Measurements from ENCODE around the gene HSD3B7. TPM values are rescaled to one million over a fixed set of nuclear protein-coding genes. Genes with fewer than 3 reads are reported as not detected.

Gene HSD3B7
- polyA plus RNA-seq, 2 donors, result 6.6 to 12.1 TPM

GRCh38 chr16:30966033-30966619 lies 18.9 kb upstream of the HSD3B7 start:
- H3K36me3 ChIP-seq (ENCODE audit: control insufficient read depth in 2 of 2, insufficient read depth in 2 of 2, low read length in 1 of 2), result peaks cover 13 to 61% of the 10 kb centered on the region in 2 donors
- WGBS, 2 donors, result 90 to 94% methylated on average over 19 of the region's 19 CpGs

GRCh38 chr16:30967795-30968194 lies 17.2 kb upstream of the HSD3B7 start:
- peaks cover 10 to 64% of the 10 kb centered on the region in 2 donors for H3K36me3 ChIP-seq (ENCODE audit: control insufficient read depth in 2 of 2, insufficient read depth in 2 of 2, low read length in 1 of 2)

More at GRCh38 chr16:30966033-30966619, 18.9 kb upstream of the HSD3B7 start:
- H3K4me1 ChIP-seq (ENCODE audit: control insufficient read depth in 2 of 2, insufficient read depth in 2 of 2, low read length in 1 of 2), result no peaks in the 10 kb centered on the region
- no peak overlapping the region for H3K27ac ChIP-seq (ENCODE audit: low read depth in 2 of 2, low read length in 1 of 2)
- H3K4me3 ChIP-seq (ENCODE audit: low read depth in 1 of 2, low read length in 2 of 2), result no peak overlapping the region
- peaks cover 0 to 2% of the 10 kb centered on the region in 2 donors for H3K9me3 ChIP-seq (ENCODE audit: control insufficient read depth in 2 of 2, insufficient read depth in 1 of 2, low read depth in 1 of 2, low read length in 1 of 2)
- no peaks in the 10 kb centered on the region for H3K27me3 ChIP-seq (ENCODE audit: control insufficient read depth in 1 of 2, insufficient read depth in 2 of 2, low read length in 2 of 2)

GRCh38 chr16:30969246-30969842 lies 15.7 kb upstream of the HSD3B7 start:
- Histone ChIP-seq H3K27me3 (ENCODE audit: control insufficient read depth in 1 of 2, insufficient read depth in 2 of 2, low read length in 2 of 2) (no peaks in the 10 kb centered on the region), H3K9me3 (ENCODE audit: control insufficient read depth in 2 of 2, insufficient read depth in 1 of 2, low read depth in 1 of 2, low read length in 1 of 2) (peaks cover 0 to 2% of the 10 kb centered on the region in 2 donors), H3K4me1 (ENCODE audit: control insufficient read depth in 2 of 2, insufficient read depth in 2 of 2, low read length in 1 of 2) (no peaks in the 10 kb centered on the region), H3K4me3 (ENCODE audit: low read depth in 1 of 2, low read length in 2 of 2) (no peak overlapping the region), H3K27ac (ENCODE audit: low read depth in 2 of 2, low read length in 1 of 2) (no peak overlapping the region), H3K36me3 (ENCODE audit: control insufficient read depth in 2 of 2, insufficient read depth in 2 of 2, low read length in 1 of 2) (peaks cover 11 to 58% of the 10 kb centered on the region in 2 donors)
- 96 to 98% methylated on average over 19 of the region's 19 CpGs for WGBS, 2 donors

More at GRCh38 chr16:30967795-30968194, 17.2 kb upstream of the HSD3B7 start:
- no peak overlapping the region for H3K27ac ChIP-seq (ENCODE audit: low read depth in 2 of 2, low read length in 1 of 2)
- no peaks in the 10 kb centered on the region for H3K4me1 ChIP-seq (ENCODE audit: control insufficient read depth in 2 of 2, insufficient read depth in 2 of 2, low read length in 1 of 2)
- WGBS, 2 donors, result 86 to 90% methylated on average over 4 of the region's 4 CpGs
- H3K4me3 ChIP-seq (ENCODE audit: low read depth in 1 of 2, low read length in 2 of 2), result no peak overlapping the region
- peaks cover 0 to 2% of the 10 kb centered on the region in 2 donors for H3K9me3 ChIP-seq (ENCODE audit: control insufficient read depth in 2 of 2, insufficient read depth in 1 of 2, low read depth in 1 of 2, low read length in 1 of 2)
- H3K27me3 ChIP-seq (ENCODE audit: control insufficient read depth in 1 of 2, insufficient read depth in 2 of 2, low read length in 2 of 2), result no peaks in the 10 kb centered on the region

- no peaks in the 10 kb centered on the region for H3K27me3 ChIP-seq (ENCODE audit: control insufficient read depth in 1 of 2, insufficient read depth in 2 of 2, low read length in 2 of 2)
- H3K4me1 ChIP-seq (ENCODE audit: control insufficient read depth in 2 of 2, insufficient read depth in 2 of 2, low read length in 1 of 2), result no peaks in the 10 kb centered on the region
- H3K9me3 ChIP-seq (ENCODE audit: control insufficient read depth in 2 of 2, insufficient read depth in 1 of 2, low read depth in 1 of 2, low read length in 1 of 2), result no peaks in the 10 kb centered on the region
- H3K4me3 ChIP-seq (ENCODE audit: low read depth in 1 of 2, low read length in 2 of 2), result no peak overlapping the region
- 92 to 95% methylated on average over 12 to 14 of the region's 14 CpGs for WGBS, 2 donors
- no peak overlapping the region for H3K27ac ChIP-seq (ENCODE audit: low read depth in 2 of 2, low read length in 1 of 2)
- H3K36me3 ChIP-seq (ENCODE audit: control insufficient read depth in 2 of 2, insufficient read depth in 2 of 2, low read length in 1 of 2), result peaks cover 12 to 51% of the 10 kb centered on the region in 2 donors
Observed at GRCh38 chr16:30971298-30971697, 13.7 kb upstream of the HSD3B7 start.

GRCh38 chr16:30972872-30973271 lies 12.1 kb upstream of the HSD3B7 start:
- Histone ChIP-seq H3K9me3 (ENCODE audit: control insufficient read depth in 2 of 2, insufficient read depth in 1 of 2, low read depth in 1 of 2, low read length in 1 of 2) (no peaks in the 10 kb centered on the region), H3K27ac (ENCODE audit: low read depth in 2 of 2, low read length in 1 of 2) (no peak overlapping the region), H3K4me1 (ENCODE audit: control insufficient read depth in 2 of 2, insufficient read depth in 2 of 2, low read length in 1 of 2) (no peaks in the 10 kb centered on the region), H3K36me3 (ENCODE audit: control insufficient read depth in 2 of 2, insufficient read depth in 2 of 2, low read length in 1 of 2) (peaks cover 16 to 48% of the 10 kb centered on the region in 2 donors), H3K4me3 (ENCODE audit: low read depth in 1 of 2, low read length in 2 of 2) (no peak overlapping the region), H3K27me3 (ENCODE audit: control insufficient read depth in 1 of 2, insufficient read depth in 2 of 2, low read length in 2 of 2) (no peaks in the 10 kb centered on the region)
- WGBS, 2 donors, result 80 to 89% methylated on average over 7 of the region's 7 CpGs

- Histone ChIP-seq H3K9me3 (ENCODE audit: control insufficient read depth in 2 of 2, insufficient read depth in 1 of 2, low read depth in 1 of 2, low read length in 1 of 2) (no peaks in the 10 kb centered on the region), H3K27ac (ENCODE audit: low read depth in 2 of 2, low read length in 1 of 2) (no peak overlapping the region), H3K4me1 (ENCODE audit: control insufficient read depth in 2 of 2, insufficient read depth in 2 of 2, low read length in 1 of 2) (no peaks in the 10 kb centered on the region), H3K36me3 (ENCODE audit: control insufficient read depth in 2 of 2, insufficient read depth in 2 of 2, low read length in 1 of 2) (peaks cover 16 to 52% of the 10 kb centered on the region in 2 donors), H3K27me3 (ENCODE audit: control insufficient read depth in 1 of 2, insufficient read depth in 2 of 2, low read length in 2 of 2) (no peaks in the 10 kb centered on the region), H3K4me3 (ENCODE audit: low read depth in 1 of 2, low read length in 2 of 2) (no peak overlapping the region)
- WGBS, 2 donors, result 96 to 97% methylated on average over 6 of the region's 6 CpGs
Observed at GRCh38 chr16:30974348-30974747, 10.7 kb upstream of the HSD3B7 start.

GRCh38 chr16:30976486-30976885 lies 8.5 kb upstream of the HSD3B7 start:
- Histone ChIP-seq H3K4me3 (ENCODE audit: low read depth in 1 of 2, low read length in 2 of 2) (no peak overlapping the region), H3K36me3 (ENCODE audit: control insufficient read depth in 2 of 2, insufficient read depth in 2 of 2, low read length in 1 of 2) (peaks cover 12 to 59% of the 10 kb centered on the region in 2 donors)
- WGBS, 2 donors, result 91% methylated on average over 4 of the region's 4 CpGs

GRCh38 chr16:30977502-30977901 lies 7.5 kb upstream of the HSD3B7 start:
- H3K27ac ChIP-seq (ENCODE audit: low read depth in 2 of 2, low read length in 1 of 2), result no peak overlapping the region
- H3K36me3 ChIP-seq (ENCODE audit: control insufficient read depth in 2 of 2, insufficient read depth in 2 of 2, low read length in 1 of 2), result peaks cover 12 to 54% of the 10 kb centered on the region in 2 donors
- peaks cover 0 to under 1% of the 10 kb centered on the region in 2 donors for H3K4me1 ChIP-seq (ENCODE audit: control insufficient read depth in 2 of 2, insufficient read depth in 2 of 2, low read length in 1 of 2)
- no peak overlapping the region for H3K4me3 ChIP-seq (ENCODE audit: low read depth in 1 of 2, low read length in 2 of 2)
- 84% methylated on average over 17 of the region's 17 CpGs for WGBS, 2 donors
- no peaks in the 10 kb centered on the region for H3K9me3 ChIP-seq (ENCODE audit: control insufficient read depth in 2 of 2, insufficient read depth in 1 of 2, low read depth in 1 of 2, low read length in 1 of 2)
- no peaks in the 10 kb centered on the region for H3K27me3 ChIP-seq (ENCODE audit: control insufficient read depth in 1 of 2, insufficient read depth in 2 of 2, low read length in 2 of 2)

More at GRCh38 chr16:30976486-30976885, 8.5 kb upstream of the HSD3B7 start:
- Histone ChIP-seq H3K27me3 (ENCODE audit: control insufficient read depth in 1 of 2, insufficient read depth in 2 of 2, low read length in 2 of 2) (no peaks in the 10 kb centered on the region), H3K27ac (ENCODE audit: low read depth in 2 of 2, low read length in 1 of 2) (no peak overlapping the region), H3K9me3 (ENCODE audit: control insufficient read depth in 2 of 2, insufficient read depth in 1 of 2, low read depth in 1 of 2, low read length in 1 of 2) (no peaks in the 10 kb centered on the region), H3K4me1 (ENCODE audit: control insufficient read depth in 2 of 2, insufficient read depth in 2 of 2, low read length in 1 of 2) (no peaks in the 10 kb centered on the region)

GRCh38 chr16:30979170-30980022 lies 5.6 kb upstream of the HSD3B7 start:
- Histone ChIP-seq H3K27me3 (ENCODE audit: control insufficient read depth in 1 of 2, insufficient read depth in 2 of 2, low read length in 2 of 2) (no peaks in the 10 kb centered on the region), H3K9me3 (ENCODE audit: control insufficient read depth in 2 of 2, insufficient read depth in 1 of 2, low read depth in 1 of 2, low read length in 1 of 2) (no peaks in the 10 kb centered on the region), H3K4me3 (ENCODE audit: low read depth in 1 of 2, low read length in 2 of 2) (no peak overlapping the region), H3K27ac (ENCODE audit: low read depth in 2 of 2, low read length in 1 of 2) (no peak overlapping the region), H3K36me3 (ENCODE audit: control insufficient read depth in 2 of 2, insufficient read depth in 2 of 2, low read length in 1 of 2) (peaks cover 6 to 49% of the 10 kb centered on the region in 2 donors), H3K4me1 (ENCODE audit: control insufficient read depth in 2 of 2, insufficient read depth in 2 of 2, low read length in 1 of 2) (peaks cover 0 to 3% of the 10 kb centered on the region in 2 donors)
- WGBS, 2 donors, result 92 to 94% methylated on average over 58 to 62 of the region's 62 CpGs
